NCI-H2196 treated with DMSO at 0.1 percent for 48 hours (cell line): ENCODE measurements around the gene MAPK7.
A peak's percentile ranks its signal among the peaks of the same experiment; 100 is the strongest.

Experiments
- DNase-seq: peaks from one replicate; lab custom pipeline; 2025; ENCODE audit not compliant: unreplicated experiment; lab: John Stamatoyannopoulos, UW

The MAPK7 gene

DNA sequence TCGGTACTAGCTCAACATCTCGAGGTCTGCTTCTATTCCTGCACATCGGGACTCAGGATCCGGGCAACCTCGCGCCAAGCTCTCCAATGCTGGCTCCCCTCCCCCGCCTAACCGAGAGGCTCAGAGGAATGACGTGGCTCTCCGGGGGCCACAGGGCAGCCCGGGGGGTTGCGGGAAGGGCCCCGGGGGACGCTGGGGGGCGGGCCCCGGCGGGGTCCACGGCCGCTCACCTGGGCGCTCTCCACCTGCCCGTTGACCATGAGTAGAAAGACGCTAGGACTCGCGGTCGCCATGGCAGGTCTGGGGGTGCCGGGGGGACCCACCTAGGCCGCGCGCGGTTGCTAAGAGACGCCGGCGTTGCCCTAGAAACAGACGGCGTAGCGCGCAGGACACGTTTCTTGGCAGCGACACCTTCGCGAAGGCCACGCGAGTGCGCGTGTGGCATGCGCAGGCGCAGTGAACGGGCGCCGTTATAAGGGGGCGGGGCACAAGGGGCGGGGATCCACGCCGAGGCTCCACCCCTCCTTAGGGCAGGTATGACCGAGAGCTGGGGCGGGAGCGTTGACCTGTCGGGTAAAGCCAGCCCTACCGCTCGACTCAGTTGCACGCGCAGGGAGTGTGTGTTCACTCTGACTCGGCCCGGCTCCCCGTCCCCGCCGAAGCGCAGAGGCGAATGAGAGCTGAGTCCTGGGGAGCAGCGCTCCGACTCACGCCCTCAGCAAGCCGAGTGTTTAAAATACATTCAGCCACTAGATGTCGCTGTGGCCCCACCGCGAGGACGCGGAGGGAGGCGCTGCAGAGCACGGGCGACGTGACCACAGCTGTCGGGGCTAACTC is 15.8 kb upstream of the MAPK7 start, which contains the start of gene B9D1:
TSS of gene B9D1 (minus strand) at position 447 of the 837 bp plus-strand sequence. CDS start at position 293, 154 bp downstream.
- DNase-seq = peak; percentile 53

GRCh38 chr17:19363114-19363438 is 15.2 kb upstream of the MAPK7 start:
- DNase-seq = no peak

DNA sequence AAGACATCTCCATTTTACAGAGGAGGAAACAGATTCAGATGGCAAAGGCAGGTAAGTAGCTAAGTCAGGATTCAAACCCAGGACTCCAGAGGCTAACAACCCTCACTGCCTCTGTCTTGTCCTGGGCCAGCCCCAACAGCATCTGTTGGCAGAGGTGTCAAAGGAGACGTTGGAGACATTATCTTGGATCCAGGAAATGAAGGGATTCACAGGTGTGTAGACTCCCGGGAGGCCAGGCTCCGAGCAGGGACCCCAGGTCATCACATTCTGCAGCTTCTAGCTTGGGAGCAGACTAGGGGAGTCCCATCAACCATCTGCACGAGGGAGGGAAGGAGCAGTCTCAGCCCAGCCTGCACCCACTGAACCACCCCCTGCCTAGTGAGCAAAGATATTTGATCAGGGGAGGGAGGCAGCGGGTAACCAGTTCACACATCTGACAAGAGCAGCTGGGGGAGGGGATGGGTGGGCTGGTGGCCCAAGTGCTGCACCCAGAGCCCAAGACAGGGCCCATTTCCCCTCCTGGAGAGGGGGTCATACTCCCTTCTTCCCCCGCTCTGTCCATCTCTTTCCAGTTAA is 14.8 kb upstream of the MAPK7 start:
- DNase-seq = no peak

GRCh38 chr17:19364699-19365498 is 13.4 kb upstream of the MAPK7 start:
- DNase-seq = no peak

- DNase-seq = no peak
These were observed 12.8 kb upstream of the MAPK7 start for GRCh38 chr17:19365499-19365817.

GRCh38 chr17:19365833-19366636 is 12.3 kb upstream of the MAPK7 start:
- DNase-seq = no peak

GRCh38 chr17:19366637-19366972 is 11.7 kb upstream of the MAPK7 start:
- no peak for DNase-seq

DNA sequence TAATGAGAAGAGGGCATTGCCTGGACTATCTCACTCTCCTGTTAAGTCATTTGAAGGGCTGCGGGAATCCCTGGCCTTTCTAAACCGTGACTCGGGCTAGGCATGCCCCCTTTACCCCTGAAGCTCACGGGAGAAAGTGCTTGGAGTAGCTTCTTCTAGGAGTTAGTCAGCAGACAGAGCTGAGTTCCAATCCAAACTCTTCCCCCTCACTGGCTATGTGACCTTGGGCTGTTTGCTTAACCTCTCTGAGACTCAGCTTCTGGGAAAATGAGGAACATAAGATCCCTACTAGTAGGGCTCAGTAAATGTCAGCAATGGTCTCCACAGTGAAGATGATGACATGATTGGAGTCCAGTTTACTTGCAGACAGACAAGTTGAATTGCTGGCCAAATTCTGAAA is 10.1 kb upstream of the MAPK7 start:
- DNase-seq = no peak

DNA sequence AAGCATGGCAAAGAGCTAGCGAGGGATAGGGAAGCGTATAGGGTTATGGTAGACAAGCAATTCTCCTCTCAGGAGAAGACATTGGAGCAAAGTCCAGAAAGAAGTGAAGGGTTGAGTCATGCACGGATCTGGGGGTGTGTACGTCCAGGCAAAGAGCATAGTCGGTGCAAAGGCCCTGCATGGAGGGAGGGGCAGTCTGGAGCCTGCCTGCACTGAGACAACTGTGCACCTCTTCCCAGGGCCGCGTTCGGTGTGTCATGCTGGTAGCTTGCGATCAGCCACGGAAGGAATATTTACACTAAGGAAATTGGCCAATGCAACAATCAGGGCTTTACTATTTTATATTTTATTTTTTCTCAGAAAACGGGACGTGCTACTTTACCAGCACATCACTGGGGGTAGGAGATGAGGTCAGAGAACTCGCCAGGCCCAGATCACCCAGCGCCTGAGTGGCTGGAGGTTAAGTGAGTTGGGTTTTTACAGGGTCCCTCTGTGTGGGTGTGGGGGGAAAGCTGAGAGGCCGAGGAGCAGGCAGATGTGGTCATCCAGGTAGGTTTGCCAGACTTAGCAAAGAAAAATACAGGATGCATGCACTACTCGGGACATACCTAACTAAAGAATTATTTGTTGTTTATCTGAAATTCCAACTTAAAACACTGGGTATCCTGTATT is 9.1 kb upstream of the MAPK7 start:
- DNase-seq = no peak

DNA sequence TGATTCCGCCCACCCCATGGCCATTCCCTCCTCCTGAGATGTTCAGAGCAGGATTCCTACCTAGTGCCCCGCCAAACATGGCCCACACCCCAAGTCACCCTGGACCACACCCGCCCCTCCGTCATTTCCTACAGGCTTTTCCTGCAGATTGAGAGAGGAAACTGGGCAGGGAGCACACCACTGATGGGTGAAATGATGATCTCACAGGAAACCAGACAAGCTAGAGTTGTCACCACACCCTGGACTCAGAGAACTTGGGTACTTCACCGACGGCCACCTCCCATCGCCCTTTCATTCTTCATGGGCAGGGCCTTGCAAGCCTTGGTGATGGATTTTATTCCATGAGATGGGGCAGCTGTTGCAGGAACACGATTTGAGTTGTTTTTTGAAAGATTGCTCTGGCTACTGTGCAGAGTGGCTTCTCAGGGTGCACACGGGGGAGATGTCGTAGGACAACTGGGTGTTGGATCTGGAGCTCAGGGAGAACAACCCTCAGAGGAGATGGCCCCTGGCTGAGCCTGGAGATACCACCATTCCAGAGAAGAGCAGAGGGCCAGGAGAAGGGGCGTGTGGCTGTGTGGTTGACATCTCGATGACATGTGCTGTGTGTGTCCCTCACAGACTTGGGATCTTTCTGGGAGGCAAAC is 8.3 kb upstream of the MAPK7 start:
- DNase-seq = no peak

GRCh38 chr17:19370493-19370960 is 7.8 kb upstream of the MAPK7 start:
- no peak for DNase-seq

GRCh38 chr17:19371259-19372010 is 6.9 kb upstream of the MAPK7 start:
- DNase-seq = no peak

- DNase-seq = no peak
These were observed 6.3 kb upstream of the MAPK7 start for GRCh38 chr17:19372011-19372370.

DNA sequence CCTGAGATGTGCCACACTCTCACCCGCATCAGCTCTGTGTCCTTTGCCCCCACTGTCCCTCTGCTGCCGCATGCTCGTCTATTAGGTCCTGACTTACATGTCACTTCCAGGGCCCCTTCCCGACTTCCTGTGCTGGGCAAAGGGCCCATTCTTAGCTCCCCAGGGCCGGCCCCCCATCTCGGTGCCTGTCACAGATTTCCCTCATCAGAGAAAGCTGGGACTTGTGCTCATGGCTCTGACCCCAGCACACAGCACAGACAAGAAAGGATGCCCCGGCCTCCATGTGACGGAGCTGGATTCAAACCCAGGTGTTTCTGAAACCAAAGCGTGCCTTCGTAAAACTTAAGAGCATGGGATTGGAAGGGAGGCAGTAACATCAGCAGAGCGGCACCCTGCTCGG is 5.9 kb upstream of the MAPK7 start:
- DNase-seq = no peak

DNA sequence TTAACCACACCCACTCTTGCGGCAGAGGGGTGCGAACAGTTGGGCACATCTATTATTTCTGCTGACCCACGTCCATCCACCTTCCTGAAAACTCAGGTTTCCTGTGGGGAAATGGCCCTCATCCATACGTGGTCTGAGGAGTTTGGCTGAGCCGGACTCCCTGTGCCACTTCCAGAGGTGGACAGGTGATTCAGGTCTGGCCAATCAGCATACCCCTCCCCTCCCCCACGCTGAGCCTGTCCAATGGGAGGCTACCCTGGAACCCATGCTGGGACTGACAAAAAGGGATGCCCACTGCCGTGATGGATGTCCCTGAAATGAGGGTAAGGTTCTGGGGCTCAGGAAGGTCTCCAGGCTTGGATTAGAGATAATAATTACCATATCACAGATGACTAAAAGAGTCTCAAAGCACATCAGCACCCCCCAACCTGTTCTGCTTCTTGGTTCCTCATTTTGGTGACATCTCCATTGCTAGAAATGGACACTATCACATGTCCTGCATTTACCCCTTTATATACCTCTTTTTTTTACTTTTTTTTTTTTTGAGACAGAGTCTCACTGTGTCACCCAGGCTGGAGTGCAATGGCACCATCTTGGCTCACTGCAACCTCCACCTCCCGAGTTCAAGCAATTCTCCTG is 5.3 kb upstream of the MAPK7 start:
- DNase-seq = no peak

GRCh38 chr17:19374136-19374535 is 4.2 kb upstream of the MAPK7 start:
- DNase-seq = no peak

- DNase-seq = no peak
These were observed 2.6 kb upstream of the MAPK7 start for GRCh38 chr17:19375732-19376131.

DNA sequence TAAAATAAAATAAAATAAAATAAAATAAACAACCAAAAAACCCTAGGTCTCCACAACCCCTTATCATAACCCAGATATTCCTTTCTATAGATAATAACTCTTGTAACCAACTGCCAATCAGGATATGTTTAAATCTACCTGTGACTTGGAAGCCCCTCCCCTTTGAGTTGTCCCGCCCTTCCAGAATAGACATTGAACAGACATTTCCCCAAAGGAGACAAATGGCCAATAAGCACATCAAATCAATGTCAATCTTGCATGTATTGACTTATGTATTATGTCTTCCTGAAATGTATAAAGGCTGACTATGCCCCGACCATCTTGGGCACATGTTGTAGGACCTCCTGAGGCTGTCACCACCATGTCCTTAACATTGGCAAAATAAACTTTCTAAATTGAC is 1.5 kb upstream of the MAPK7 start:
- no peak for DNase-seq
